GM21515 (cell line): Measurements from ENCODE around the gene EVI5L.
A peak's percentile ranks its signal among the peaks of the same experiment; 100 is the strongest.

ENCODE experiments used
- ATAC-seq: cut with Tn5 transposase; IDR thresholded peaks from one replicate; pipeline ENCODE4 v1.9.1; 2021; ENCODE audit not compliant: unreplicated experiment

Gene EVI5L

DNA sequence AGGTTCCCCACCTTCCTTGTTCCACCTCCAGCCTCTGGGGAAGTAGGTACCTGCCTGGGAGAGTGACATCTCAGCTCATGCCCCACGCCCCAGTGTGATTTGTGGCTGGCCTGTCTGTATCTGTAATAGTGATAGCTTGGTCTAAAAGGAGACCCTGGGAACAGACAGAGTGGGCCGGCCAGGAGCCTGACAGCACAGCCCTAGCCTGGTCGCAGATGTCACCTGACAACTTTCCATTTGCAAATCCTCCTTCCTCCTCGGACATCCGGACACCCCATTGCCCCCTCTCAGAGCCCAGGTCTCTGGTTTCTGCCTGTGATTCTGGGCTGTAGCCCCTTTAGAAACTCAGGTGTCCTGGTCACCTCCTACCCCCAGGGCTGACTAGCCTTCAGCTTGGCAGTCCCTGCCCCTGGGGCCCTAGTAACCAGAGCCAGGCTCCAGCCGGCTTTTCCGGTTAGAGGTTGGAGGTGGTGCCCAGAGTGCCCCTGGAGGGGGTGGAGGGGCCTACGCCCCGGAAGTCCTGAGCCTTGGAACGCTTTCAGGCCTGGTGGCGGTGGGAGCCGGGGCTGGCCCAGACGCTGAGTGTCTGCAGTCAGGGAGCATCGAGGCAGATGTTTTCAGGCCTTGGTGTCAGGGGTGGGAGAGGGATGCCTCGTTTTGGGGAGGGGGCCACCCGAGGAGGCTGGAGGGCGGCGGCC lies 64.7 kb downstream of the EVI5L start:
- ATAC-seq: no peak

DNA sequence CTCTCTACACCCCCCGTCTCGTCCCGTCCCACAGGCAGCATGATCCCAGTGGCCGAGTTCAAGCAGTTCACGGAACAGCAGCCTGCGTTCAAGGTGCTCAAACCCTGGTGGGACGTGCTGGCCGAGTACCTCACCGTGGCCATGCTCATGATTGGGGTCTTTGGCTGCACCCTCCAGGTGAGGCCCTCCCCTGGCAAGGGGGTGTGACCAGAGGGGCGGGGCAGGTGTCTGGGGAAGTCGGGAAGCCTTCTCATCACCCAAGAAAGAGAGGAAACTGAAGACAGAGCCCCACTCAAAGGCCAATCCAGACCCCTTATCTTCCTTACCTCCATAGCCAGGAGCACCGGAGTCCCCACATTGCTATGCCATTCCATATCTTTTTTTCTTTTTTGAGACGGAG lies 65.5 kb downstream of the EVI5L start:
- ATAC-seq: no peak

DNA sequence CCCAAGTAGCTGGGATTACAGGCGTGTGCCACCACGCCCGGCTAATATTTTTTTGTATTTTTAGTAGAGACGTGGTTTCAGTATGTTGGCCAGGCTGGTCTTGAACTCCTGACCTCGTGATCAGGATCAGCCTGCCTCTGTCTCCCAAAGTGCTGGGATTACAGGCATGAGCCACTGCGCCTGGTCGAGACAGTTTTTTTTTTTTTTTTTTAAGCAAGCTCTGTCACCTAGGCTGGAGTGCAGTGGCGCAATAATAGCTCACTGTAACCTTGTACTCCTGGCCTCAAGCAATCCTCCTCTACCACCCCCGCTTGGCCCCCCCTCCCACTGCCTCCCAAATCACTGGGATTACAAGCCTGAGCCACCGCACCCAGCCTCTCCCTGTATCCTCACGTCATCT lies 67.3 kb downstream of the EVI5L start:
- ATAC-seq: no peak

DNA sequence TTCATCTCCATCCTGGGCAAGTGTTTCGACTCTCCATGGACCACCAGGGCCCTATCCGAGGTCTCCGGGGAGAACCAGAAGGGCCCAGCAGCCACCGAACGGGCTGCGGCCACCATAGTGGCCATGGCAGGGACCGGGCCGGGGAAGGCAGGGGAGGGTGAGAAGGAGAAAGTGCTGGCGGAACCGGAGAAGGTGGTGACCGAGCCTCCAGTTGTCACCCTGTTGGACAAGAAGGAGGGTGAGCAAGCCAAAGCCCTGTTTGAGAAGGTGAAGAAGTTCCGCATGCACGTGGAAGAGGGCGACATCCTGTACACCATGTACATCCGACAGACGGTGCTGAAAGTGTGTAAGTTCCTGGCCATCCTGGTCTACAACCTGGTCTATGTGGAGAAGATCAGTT lies 68.9 kb downstream of the EVI5L start:
- no peak for ATAC-seq

DNA sequence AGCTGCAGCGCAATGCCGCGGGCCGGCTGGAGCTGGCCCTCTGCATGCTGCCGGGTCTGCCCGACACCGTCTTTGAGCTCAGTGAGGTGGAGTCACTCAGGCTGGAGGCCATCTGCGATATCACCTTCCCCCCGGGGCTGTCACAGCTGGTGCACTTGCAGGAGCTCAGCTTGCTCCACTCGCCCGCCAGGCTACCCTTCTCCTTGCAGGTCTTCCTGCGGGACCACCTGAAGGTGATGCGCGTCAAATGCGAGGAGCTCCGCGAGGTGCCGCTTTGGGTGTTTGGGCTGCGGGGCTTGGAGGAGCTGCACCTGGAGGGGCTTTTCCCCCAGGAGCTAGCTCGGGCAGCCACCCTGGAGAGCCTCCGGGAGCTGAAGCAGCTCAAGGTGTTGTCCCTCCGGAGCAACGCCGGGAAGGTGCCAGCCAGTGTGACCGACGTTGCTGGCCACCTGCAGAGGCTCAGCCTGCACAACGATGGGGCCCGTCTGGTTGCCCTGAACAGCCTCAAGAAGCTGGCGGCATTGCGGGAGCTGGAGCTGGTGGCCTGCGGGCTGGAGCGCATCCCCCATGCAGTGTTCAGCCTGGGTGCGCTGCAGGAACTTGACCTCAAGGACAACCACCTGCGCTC lies 69.8 kb downstream of the EVI5L start:
- ATAC-seq: no peak

DNA sequence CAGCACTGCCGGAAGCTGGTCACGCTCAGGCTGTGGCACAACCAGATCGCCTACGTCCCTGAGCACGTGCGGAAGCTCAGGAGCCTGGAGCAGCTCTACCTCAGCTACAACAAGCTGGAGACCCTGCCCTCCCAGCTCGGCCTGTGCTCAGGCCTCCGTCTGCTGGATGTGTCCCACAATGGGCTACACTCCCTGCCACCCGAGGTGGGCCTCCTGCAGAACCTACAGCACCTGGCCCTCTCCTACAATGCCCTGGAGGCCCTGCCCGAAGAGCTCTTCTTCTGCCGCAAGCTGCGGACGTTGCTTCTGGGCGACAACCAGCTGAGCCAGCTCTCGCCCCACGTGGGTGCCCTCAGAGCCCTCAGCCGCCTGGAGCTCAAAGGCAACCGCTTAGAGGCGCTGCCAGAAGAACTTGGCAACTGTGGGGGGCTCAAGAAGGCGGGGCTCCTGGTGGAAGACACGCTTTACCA lies 70.4 kb downstream of the EVI5L start:
- no peak for ATAC-seq

DNA sequence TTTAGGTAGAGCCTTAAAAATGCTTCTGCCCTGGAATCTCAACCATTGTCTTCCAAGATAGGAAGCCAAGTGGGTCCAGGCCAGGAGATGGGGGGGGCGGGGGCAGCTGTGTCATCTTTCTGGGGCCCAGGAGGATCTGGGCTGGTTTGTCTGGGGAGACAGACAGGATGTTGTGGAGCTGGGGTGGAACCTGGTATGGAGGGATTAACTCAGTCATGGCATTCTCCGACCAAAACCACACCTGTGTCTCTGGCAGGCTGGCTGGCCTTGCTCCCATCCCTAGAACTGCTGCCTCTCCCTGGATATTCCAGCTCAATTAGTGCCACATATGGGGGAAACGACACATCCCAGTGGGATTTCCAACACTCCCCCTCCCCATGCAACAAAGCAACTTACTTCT lies 70.9 kb downstream of the EVI5L start:
- no peak for ATAC-seq

DNA sequence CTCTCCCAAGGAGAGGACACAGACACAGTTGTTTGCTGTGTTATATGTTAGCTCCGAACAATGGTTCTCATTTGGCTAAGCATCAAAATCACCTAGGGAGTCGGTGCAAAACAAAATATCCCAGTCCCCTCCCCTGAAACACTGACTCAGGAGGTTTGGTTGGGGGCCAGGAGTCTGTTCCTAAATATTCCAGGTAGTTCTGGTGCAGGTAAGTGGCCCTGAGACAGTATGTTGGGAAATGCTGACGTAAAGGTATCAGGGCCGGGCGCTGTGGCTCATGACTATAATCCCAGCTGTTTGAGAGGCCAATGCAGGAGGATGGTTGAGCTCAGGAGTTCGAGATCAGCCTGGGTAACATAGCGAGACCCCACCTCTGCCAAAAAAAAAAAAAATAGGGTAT lies 71.3 kb downstream of the EVI5L start:
- no peak for ATAC-seq

DNA sequence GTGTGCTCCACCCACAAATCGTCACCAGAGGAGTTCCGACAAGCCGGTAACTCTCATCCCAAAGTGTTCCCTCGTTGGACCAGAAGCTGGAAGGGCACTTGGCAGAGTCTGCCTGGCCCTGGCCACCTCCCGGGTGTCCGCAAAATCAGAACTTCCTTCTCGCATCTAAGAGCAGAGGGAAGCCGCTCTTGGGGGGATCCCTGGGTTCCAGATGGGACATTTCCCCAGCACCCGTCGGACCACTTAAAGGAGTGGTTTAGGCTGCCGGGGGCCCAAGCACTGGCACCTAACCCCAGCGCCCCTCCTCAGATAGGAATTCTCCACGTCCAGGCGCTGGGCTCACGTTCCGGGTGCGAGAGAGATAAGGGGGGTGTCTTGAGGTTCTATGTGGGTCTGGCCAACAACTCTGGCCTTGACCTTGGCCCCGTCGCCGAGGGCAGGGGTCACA lies 72.8 kb downstream of the EVI5L start:
- peak; percentile 0 for ATAC-seq

DNA sequence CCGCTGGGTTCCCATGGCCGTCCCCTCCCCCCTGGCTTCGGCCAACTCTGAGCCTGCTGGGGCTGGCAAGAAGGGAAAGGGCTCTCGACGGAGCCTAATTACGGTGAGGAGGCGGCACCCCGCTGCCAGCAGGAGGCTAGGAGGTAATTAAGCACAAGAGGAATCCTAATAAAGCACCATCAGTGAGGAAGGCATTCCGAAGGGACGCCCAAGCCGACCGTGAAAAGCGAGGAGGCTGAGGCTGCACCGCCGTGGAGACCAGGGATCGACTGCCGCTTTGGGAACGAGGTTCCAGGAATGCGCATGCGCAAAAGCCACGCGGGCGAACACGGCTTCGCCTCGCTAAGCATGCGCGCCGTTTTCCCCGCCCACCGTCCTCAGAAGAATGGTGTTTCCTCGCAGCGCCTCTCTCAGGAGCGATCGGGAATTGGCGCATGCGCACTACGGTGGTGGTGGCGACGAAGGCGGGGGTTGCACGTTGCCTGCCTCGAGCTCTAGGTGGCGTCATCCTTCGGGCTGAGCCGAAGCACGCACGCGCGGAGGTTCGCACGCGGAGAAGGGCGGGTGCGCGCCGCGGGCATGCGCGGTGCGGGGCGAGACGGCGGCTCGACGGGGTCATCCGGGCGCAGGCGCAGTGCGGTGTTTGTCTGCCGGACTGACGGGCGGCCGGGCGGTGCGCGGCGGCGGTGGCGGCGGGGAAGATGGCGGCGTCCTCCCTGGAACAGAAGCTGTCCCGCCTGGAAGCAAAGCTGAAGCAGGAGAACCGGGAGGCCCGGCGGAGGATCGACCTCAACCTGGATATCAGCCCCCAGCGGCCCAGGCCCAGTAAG lies 73.4 kb downstream of the EVI5L start, which contains the start of gene MAP2K7:
Gene MAP2K7 (plus strand): TSS at position 634 of the 830 bp plus-strand sequence. CDS start 68 bp downstream, at position 702.
- peak; percentile 76 for ATAC-seq

DNA sequence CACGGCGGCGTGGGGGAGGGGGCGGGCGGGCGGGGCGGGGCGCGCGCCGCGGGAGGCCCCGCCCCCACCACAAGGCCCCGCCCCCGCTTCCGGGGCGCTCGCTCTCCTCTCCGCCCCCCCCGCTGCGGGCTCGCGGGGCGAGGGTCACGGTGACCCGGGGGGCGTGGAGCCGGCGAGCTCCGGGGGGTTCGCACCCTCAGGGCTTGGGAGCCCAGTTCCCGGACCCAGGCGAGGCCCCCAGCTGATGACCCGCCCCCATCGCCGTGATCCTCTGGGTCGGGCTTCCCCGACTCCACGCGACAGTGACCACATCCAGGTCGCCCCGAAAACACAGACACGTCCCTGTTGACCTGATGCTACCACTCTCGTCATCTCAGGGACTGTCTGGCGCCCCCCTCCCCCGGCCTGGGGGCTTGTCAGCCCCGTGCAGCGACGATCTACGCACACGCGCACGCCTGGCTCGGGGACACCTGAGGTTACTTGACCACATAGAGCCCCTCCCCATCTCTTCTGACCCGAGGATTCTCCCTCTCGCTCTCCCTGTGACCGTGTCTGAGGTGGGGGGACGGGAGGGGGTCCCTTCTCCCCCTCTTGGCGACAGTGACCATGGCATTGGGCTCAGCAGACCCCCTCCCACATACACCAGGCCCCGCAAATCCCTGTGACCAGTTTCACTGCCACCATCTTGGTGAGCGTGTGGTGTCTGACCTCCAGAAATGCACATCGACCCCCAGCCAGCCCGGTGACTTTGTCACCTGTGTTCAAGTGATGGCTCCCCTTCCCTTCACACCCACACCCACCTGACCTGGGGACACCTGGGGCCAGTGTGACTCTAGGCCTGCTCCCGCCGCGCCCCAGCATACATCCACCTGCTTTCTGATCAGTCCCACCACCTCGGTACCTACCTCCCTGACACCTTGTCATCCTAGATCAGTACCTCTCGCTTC lies 74.3 kb downstream of the EVI5L start:
- peak; percentile 33 for ATAC-seq

DNA sequence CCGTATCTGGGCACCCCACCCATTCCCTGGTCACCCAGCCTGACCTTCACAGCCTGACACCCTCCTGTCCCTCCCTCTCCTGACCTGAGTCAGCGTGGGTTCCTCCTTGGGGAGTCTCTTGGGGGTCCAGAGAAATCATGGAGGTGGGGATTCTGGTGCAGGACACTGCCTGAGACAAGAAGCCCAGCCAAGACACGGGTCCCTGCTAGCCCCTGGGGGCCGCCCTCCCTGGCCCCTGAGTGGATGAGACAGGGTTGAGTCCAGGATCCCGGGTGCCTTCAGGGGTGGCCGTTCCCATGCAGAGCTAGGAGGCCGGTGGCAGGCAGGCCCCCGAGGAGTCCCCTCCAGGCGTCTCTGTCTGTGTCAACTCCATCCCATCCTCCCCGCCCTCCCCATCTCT lies 75.2 kb downstream of the EVI5L start:
- no peak for ATAC-seq

DNA sequence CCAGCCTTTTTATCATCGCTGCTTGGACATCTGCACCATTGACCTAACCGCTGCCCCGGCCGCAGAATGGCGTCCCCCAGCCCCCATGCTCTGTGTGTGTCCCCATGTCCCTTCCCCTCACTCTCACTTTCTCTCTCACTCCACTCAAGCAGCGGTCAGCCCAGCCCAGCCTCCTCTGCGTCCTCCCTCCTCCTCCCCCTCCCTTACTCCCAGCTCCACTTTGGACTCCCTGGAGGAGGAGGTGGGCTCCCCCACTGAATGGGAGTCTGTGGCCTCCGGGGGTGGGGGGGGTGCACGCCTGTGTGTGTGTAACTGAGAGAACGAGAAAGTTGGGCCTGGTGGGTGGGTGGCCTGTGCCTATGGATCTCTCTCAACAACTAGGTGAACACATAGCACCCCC lies 75.8 kb downstream of the EVI5L start:
- no peak for ATAC-seq

DNA sequence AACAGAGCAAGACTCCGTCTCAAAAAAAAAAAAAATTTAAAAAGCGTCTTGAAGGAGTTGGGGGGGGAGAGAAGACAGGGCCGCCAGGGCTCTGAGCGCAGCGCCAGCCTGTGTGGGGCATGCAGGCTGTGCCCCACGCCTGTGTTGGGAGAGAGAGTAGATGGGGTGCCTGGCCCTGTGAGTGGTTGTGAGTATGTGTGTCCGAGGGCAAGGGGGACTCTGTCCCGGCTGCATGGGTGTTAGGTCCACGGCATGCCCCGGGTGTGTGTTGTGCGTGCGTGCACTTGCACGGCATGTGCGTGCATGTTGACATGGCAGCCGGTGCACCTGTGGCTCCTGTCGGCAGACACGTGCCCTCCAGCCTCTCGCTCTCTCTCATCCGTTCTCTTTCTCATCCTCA lies 77.1 kb downstream of the EVI5L start:
- ATAC-seq: no peak

DNA sequence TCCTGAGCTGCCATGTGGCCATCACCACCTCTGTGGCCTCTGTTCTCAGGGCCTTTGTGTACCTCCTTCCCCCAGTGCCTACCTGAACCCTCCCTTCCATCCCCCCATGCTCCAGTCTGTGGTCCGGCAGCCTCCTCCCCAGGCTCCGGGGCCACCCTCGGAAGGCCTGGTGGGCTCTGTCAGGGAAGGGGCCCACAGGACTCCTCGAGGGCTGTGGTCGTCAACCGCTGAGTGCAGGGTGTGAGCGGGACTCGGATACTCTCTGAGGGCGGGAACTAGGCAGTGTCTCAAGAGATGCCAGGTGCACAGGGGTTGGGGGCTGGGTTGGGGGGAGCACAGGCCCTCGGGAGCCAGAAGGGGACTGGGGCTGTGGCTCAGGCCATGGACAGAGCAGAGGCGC lies 77.5 kb downstream of the EVI5L start:
- no peak for ATAC-seq

DNA sequence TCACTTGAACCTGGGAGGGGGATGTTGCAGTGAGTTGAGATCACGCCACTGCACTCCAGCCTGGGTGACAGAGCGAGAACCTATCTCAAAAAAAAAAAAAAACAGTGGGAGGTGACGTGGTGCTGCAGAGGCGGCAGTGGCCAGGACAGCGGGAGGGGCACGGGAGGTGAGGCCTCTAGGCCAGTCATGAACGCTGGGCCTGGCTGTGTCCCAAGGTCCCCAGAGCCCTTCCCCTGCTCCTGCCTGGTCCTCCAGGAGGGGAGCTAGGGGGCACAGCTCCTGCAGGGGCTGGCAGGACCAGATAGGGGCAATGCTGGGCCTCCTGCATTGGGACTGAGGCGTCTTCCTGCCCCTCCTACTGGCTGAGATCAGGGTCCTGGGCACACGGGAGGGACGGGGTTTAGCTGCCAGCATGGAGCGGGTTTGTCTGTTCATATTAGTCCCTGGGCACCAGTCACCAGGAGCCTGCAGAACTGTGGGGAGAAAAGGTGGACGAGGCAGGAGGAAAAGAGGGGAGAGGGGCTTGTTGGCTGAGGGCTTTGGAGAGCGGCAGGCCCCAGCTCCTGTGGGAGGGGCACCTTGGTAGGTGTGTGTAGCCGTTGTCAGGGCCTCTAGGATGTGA lies 78.2 kb downstream of the EVI5L start:
- no peak for ATAC-seq

DNA sequence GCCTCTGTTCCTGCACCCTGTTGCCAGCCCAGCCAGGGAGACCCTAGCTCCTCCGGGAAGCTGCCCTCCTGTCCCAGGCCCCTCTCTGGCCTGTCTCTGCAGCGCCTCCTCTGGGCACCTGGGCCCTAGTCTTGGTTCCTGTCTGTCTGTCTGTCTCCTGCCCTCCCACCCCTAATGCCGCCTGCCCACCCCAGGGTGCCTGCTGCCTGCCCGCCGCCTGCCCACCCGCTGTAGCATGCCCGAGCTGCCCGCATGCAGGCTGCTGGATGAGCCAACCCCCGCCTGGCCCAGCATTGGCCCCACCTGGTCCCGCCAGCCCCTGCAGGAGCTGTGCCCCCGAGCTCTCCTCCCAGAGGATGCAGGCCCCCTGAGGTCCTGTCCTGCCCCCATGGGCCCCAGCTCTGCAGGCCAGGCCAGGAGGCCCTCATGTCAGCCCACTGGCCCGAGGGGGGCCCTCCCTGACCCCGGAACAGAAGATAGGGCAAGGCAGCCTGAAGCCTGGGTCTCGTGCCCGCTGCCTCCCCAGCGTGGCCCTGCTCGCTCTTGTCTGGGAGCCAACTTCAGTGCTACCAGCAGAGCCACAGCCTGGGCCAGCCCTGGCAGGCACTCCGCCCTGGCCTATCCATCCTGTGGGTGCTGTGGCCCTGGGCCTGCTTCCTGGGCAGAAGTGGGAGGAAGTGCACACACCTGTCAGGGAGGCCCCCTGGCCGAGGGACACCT lies 78.9 kb downstream of the EVI5L start:
- ATAC-seq: no peak

DNA sequence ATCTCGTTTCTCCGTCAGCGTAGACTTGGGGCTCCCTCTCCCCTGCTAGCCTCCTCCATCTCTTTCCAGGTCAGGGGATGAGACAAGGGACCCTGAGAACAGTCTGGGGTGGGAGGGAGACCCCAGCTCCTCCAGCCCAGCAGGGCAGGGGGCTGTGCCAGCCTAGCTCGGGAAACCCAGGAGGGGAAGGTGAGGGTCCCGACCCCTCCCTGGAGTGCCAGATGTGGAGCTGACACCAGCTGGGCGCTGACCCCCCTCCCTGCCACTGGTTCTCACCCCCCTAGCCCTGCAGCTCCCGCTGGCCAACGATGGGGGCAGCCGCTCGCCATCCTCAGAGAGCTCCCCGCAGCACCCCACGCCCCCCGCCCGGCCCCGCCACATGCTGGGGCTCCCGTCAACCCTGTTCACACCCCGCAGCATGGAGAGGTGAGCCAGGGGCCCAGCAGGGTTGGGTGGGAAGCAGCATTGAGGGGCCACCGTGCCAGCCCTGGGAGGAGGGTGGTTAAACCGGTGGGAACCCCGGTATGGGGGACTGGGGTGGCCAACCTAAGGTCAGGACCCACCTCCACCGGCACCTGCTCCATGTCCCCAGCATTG lies 79.6 kb downstream of the EVI5L start:
- no peak for ATAC-seq
